BJ (cell line): ENCODE measurements around the gene RFX4. TPM values are rescaled to one million over a fixed set of nuclear protein-coding genes. Genes with fewer than 3 reads are reported as not detected.

Experiments
- CTCF ChIA-PET: fragments of 350-600 bp; formaldehyde crosslinking; extraction: SDS; loops from one replicate; lab custom pipeline; 2021; ENCODE audit warnings: antibody characterized with exemption, inconsistent platforms; lab: Yijun Ruan, JAX
- POLR2A ChIA-PET: fragments of 300-600 bp; sonication (Branson Sonifier 250); formaldehyde crosslinking; extraction: SDS; loops from one replicate; lab custom pipeline; 2021; ENCODE audit warnings: antibody characterized with exemption; lab: Charles Lee
- DNase-seq: peaks from one replicate; pipeline ENCODE4 v3.0.0-alpha.2; 2011; ENCODE audit warnings: low read depth
- H3K27me3 ChIP-seq: 2 replicates; pipeline ENCODE4 v1.6.0; 2011; ENCODE audit warnings: low read length; ENCODE audit not compliant: control insufficient read depth, insufficient read depth
- H3K36me3 ChIP-seq: 2 replicates; pipeline ENCODE4 v1.5.1; 2011; ENCODE audit warnings: low read length; ENCODE audit not compliant: control insufficient read depth, insufficient read depth
- H3K4me3 ChIP-seq: 2 replicates; pipeline ENCODE4 v1.5.1; 2011; ENCODE audit warnings: low read depth, mild to moderate bottlenecking, control low read depth, low read length
- CTCF ChIP-seq: IDR thresholded peaks from 2 replicates; pipeline ENCODE4 v1.5.1; 2011; ENCODE audit warnings: low read depth, mild to moderate bottlenecking, control low read depth, inconsistent platforms, low read length, moderate library complexity; ENCODE audit not compliant: insufficient read depth
- polyA plus RNA-seq: library from polyadenylated mRNA; depleted of rRNA; stranded (reverse); fragments of >200 nt; gene quantifications from 2 replicates; pipeline ENCODE4 v1.2.3, GENCODE V29; 2011

The RFX4 gene
- polyA plus RNA-seq, 1 experiment = not detected

GRCh38 chr12:106566771-106567170, 16.0 kb upstream of the RFX4 start:
- TF ChIP-seq CTCF = no peak
- POLR2A ChIA-PET = no interaction called here
- no peak for DNase-seq

GRCh38 chr12:106573239-106573638, 9.6 kb upstream of the RFX4 start:
- DNase-seq = no peak
- POLR2A ChIA-PET = no interaction called here
- Histone ChIP-seq H3K4me3 (no peak overlapping the region), H3K27me3 (peaks cover 4% of the 10 kb centered on the region; the same call in 1 of the 2 replicates), H3K36me3 (no peaks in the 10 kb centered on the region)
- CTCF ChIA-PET = no interaction called here
- no peak for TF ChIP-seq CTCF

More at GRCh38 chr12:106566771-106567170, 16.0 kb upstream of the RFX4 start:
- no peaks in the 10 kb centered on the region for H3K27me3 ChIP-seq
- CTCF ChIA-PET = no interaction called here
- no peak overlapping the region for H3K4me3 ChIP-seq
- no peaks in the 10 kb centered on the region for H3K36me3 ChIP-seq

- ChIA-PET POLR2A (no interaction called here), CTCF (no interaction called here)
- no peaks in the 10 kb centered on the region for H3K36me3 ChIP-seq
- no peak overlapping the region for H3K4me3 ChIP-seq
- DNase-seq = no peak
- peaks cover 23% of the 10 kb centered on the region for H3K27me3 ChIP-seq
- no peak for TF ChIP-seq CTCF
Observed at GRCh38 chr12:106576848-106577247, 6.0 kb upstream of the RFX4 start.

GRCh38 chr12:106580671-106581508, 1.9 kb upstream of the RFX4 start:
- DNase-seq = no peak
- CTCF ChIA-PET = no interaction called here
- Histone ChIP-seq H3K4me3 (no peak overlapping the region), H3K27me3 (peaks cover 57% of the 10 kb centered on the region), H3K36me3 (no peaks in the 10 kb centered on the region)
- POLR2A ChIA-PET = no interaction called here
- no peak for TF ChIP-seq CTCF

GRCh38 chr12:106581543-106582248, 1.1 kb upstream of the RFX4 start:
- Histone ChIP-seq H3K27me3 (peaks cover 64% of the 10 kb centered on the region), H3K36me3 (no peaks in the 10 kb centered on the region), H3K4me3 (no peak overlapping the region)
- no peak for TF ChIP-seq CTCF
- ChIA-PET POLR2A (no interaction called here), CTCF (no interaction called here)
- no peak for DNase-seq
